ENCODE measurements around the gene SDK1.

Gene SDK1

GRCh38 chr7:4135301-4135700 is 834.2 kb downstream of the SDK1 start:
- H3K4me3 ChIP-seq (ENCODE audit: low read depth, low read length) = no peak overlapping the region
- no peak for TF ChIP-seq MAX (IDR thresholded peaks at IDR 0.05; ENCODE audit: low read depth, low read length)
- no peak for TF ChIP-seq CTCF (IDR thresholded peaks at IDR 0.05; ENCODE audit: low read depth, low read length)
- no peak for TF ChIP-seq MYC (IDR thresholded peaks at IDR 0.05; ENCODE audit: low read depth, low read length)
- TF ChIP-seq POLR2A (IDR thresholded peaks at IDR 0.05; ENCODE audit: extremely low read depth, insufficient read length) = no peak
- DNase-seq (ENCODE audit: low read depth) = no peak

- TF ChIP-seq MYC (IDR thresholded peaks at IDR 0.05; ENCODE audit: low read depth, low read length) (no peak), MAX (IDR thresholded peaks at IDR 0.05; ENCODE audit: low read depth, low read length) (no peak), POLR2A (IDR thresholded peaks at IDR 0.05; ENCODE audit: extremely low read depth, insufficient read length) (no peak), CTCF (IDR thresholded peaks at IDR 0.05; ENCODE audit: low read depth, low read length) (no peak)
- no peak for DNase-seq (ENCODE audit: low read depth)
- H3K4me3 ChIP-seq (ENCODE audit: low read depth, low read length) = no peak overlapping the region
These were observed 835.0 kb downstream of the SDK1 start for GRCh38 chr7:4136036-4136435.

GRCh38 chr7:4136501-4137110 is 835.6 kb downstream of the SDK1 start:
- DNase-seq (ENCODE audit: low read depth) = peak; percentile 19

GRCh38 chr7:4137552-4137951 is 836.5 kb downstream of the SDK1 start:
- TF ChIP-seq POLR2A (IDR thresholded peaks at IDR 0.05; ENCODE audit: extremely low read depth, insufficient read length) = no peak
- TF ChIP-seq MYC (IDR thresholded peaks at IDR 0.05; ENCODE audit: low read depth, low read length) = no peak
- no peak for TF ChIP-seq CTCF (IDR thresholded peaks at IDR 0.05; ENCODE audit: low read depth, low read length)
- TF ChIP-seq MAX (IDR thresholded peaks at IDR 0.05; ENCODE audit: low read depth, low read length) = no peak
- H3K4me3 ChIP-seq (ENCODE audit: low read depth, low read length) = no peak overlapping the region
- no peak for DNase-seq (ENCODE audit: low read depth)

More at GRCh38 chr7:4136501-4137110, 835.6 kb downstream of the SDK1 start:
- no peak overlapping the region for H3K4me3 ChIP-seq (ENCODE audit: low read depth, low read length)
- TF ChIP-seq MAX (IDR thresholded peaks at IDR 0.05; ENCODE audit: low read depth, low read length) (no peak), CTCF (IDR thresholded peaks at IDR 0.05; ENCODE audit: low read depth, low read length) (no peak)

- H3K4me3 ChIP-seq (ENCODE audit: low read depth, low read length) = no peak overlapping the region
- DNase-seq (ENCODE audit: low read depth) = no peak
- TF ChIP-seq CTCF (IDR thresholded peaks at IDR 0.05; ENCODE audit: low read depth, low read length) = no peak
- TF ChIP-seq MYC (IDR thresholded peaks at IDR 0.05; ENCODE audit: low read depth, low read length) = no peak
- TF ChIP-seq MAX (IDR thresholded peaks at IDR 0.05; ENCODE audit: low read depth, low read length) = no peak
- no peak for TF ChIP-seq POLR2A (IDR thresholded peaks at IDR 0.05; ENCODE audit: extremely low read depth, insufficient read length)
These were observed 837.8 kb downstream of the SDK1 start for GRCh38 chr7:4138866-4139265.

All from NB4 (cell line).